ENCODE measurements around the gene SHISA6.

SHISA6 gene

GRCh38 chr17:11539637-11540036 lies 298.6 kb downstream of the SHISA6 start:
- no peak for DNase-seq (ENCODE audit: low spot score)

DNA sequence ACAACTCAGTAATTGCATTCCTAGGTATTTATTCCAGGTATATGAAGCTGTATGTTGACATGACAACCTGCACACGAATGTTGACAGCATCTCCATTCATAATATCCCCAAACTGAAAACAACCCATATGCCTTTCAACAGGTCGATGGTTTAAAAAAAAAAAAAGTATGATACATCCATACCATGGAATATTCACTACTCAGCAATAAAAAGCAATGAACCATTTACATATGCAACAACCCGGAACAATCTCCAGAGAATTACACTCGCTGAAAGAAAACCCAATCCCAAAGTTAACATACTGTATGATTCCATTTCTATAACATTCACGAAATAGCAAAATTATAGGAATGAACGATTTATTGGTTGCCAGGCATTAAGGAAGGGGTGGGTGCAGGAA lies 304.0 kb downstream of the SHISA6 start:
- no peak for DNase-seq (ENCODE audit: low spot score)

DNA sequence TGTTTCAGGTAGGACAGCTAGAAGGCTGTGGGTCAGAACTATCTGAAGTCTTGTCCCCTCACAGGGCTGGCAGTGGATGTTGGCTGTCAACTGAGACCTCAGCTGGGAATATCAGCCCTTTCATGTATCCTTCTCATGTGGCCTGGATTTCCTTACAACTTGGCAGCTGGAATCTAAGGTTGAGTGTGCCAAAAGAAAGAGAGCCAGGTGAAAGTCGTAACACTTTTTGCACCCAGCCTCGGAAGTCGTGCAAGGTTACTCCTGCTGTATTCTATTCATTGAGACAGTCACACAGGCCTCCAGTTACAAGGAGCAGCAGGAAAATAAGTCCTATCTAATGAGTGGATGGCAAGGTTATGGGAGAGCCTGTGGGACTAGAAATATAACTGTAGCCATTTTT lies 304.7 kb downstream of the SHISA6 start:
- DNase-seq (ENCODE audit: low spot score): no peak

DNA sequence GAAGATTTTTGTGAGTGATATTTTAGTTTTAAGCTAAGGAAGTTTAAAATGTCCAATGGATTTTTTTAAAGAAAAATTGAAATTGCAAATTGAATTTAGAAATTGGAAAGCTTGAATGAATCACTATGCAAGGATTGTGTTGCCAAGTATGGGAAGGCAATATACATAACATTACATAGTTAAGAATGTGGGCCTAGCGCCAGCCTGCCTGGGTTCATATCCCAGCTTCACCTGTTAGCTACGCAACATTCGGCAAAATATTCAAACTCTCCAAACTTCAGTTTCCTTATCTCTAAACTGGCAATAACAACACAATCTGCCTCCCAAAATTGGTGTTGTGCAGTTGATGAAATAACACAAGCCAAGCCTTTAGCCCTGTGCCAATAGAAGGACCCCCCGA lies 306.8 kb downstream of the SHISA6 start:
- no peak for DNase-seq (ENCODE audit: low spot score)

- DNase-seq (ENCODE audit: low spot score): no peak
Observed at GRCh38 chr17:11548398-11548797, 307.4 kb downstream of the SHISA6 start.

DNA sequence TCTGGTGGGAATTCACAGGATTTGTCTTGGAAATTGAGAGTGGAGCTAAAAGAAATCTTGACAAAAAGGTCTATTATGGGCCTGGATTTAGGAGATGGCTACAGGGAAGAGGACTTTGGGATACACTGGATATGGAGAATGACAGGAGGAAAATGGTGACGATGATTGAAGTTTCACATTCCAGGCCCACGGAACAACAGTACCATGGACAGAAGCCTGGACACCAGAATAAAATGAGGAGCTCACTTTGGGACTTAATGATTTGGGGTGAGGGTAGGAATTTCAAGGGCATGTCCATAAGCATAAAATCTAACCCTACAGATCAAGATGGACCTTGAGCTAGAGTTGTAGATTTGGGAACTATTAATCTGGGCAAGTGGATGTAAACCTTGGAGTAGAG lies 309.4 kb downstream of the SHISA6 start:
- DNase-seq (ENCODE audit: low spot score): no peak

DNA sequence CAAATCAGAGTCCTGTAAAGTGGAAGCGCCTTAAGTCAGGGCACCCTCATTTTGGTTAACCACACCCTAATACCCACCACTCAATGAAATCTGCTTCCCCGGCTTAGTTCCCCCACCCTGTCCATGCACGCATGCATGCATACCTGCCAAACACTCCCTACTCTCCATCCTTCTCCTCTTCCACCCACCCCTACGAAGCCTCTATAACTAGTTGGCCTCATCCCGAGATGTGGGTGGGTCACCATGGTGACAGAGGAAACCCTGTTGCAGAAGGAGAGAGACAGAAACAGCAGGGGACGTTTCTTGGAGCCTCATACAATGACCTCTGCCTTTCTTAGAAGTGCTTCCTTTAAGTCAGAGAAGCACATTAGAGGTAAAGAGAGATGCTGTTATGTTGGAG lies 310.4 kb downstream of the SHISA6 start:
- DNase-seq (ENCODE audit: low spot score): no peak

GRCh38 chr17:11553135-11553534 lies 312.1 kb downstream of the SHISA6 start:
- no peak for DNase-seq (ENCODE audit: low spot score)

- DNase-seq (ENCODE audit: low spot score): no peak
Observed at GRCh38 chr17:11554042-11554441, 313.0 kb downstream of the SHISA6 start.

DNA sequence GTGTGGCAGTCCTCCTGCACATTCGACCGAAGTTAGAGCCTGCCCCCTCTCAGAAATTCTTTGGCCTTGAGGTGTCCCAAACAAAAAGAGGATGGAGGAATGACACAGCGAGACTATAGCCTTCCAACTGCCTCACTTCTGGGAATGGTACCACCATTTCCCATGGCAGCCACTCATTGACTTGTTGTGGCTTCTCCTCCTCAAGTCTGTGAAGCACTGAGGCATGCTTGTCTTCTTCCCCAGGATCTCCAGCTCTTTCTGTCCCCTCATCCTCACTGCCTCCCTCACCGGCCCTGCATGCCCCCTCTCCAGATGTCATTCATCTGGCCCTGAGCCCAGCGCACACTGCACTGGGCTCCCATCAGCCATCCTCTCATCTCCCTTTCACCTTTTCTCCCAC lies 313.5 kb downstream of the SHISA6 start:
- no peak for DNase-seq (ENCODE audit: low spot score)

DNA sequence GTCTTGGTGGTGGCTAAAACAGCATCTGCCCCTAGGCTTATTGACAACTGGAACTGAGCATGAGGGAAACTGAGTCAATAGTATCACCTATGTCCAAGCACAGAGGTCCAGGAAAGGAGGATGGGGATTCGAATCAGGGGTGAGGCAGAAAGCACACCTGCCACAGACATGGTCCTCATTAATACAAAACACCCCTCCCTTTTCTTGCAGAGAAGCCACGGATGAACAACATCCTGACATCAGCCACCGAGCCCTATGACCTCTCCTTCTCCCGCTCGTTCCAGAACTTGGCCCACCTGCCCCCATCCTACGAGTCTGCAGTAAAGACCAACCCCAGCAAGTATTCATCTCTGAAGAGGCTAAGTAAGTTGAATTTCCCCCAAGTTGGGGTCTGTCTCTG lies 314.5 kb downstream of the SHISA6 start:
- no peak for DNase-seq (ENCODE audit: low spot score)

DNA sequence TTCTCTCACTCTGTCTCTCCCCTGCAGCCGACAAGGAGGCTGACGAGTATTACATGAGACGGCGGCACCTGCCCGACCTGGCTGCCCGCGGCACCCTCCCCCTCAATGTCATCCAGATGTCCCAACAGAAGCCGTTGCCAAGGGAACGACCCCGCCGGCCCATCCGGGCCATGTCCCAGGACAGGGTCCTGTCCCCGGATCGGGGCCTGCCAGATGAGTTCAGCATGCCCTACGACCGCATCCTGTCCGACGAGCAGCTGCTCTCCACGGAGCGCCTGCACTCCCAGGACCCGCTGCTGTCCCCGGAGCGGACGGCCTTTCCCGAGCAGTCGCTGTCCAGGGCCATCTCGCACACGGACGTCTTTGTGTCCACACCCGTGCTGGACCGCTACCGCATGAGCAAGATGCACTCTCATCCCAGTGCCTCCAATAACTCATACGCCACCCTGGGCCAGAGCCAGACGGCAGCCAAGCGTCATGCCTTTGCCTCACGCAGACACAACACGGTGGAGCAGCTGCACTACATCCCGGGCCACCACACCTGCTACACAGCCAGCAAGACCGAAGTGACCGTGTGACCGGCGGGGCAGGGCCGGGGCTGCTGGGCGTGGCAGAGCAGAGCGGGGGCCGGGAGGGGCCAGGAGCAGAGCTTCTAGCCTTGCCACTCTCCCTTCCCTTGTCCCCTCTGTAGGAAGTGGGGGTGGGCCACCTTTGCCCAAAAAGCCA lies 316.9 kb downstream of the SHISA6 start:
- no peak for DNase-seq (ENCODE audit: low spot score)

- no peak for DNase-seq (ENCODE audit: low spot score)
Observed at GRCh38 chr17:11558681-11559234, 317.7 kb downstream of the SHISA6 start.

DNA sequence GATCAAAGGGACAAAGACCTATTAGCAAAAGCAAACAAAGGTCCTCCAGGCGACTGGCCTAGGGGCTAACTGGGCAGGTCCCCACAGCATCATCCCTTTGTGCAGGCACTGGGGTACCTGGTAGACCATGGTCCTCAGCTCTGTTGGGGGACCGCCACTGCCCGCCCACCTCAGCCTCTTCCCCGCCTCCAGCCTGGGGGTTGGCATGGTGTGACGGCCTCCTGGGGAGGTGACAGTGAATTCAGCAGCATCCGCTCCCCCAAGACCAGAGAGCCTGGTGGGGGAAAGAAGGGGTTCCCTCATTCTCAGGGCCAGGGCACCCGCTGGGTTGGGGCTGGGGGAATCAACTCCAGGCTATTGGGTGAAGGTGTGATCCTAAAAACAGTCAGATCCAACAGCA lies 318.6 kb downstream of the SHISA6 start:
- DNase-seq (ENCODE audit: low spot score): no peak

DNA sequence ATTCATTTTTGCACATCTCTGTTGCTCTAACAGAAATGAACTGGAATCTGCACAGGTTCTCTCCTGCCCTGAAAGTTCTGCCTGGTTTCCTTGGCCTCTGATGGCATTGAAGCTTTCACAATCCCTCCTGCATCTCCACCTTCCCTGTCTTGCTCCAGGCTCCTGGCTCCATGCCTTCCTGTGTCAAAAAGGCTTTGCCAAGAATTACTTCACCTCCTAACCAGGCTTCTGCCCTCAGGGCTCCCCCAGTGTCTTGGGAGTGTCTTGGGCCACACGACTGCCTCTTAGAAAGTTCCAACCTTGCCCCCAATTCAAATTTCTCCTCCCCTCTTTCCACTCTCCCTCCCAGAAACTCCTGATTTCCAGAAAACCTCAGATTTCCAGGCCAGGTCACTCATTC lies 320.3 kb downstream of the SHISA6 start:
- DNase-seq (ENCODE audit: low spot score): no peak

GRCh38 chr17:11561702-11562101 lies 320.7 kb downstream of the SHISA6 start:
- DNase-seq (ENCODE audit: low spot score): no peak

GRCh38 chr17:11564589-11565380 lies 323.8 kb downstream of the SHISA6 start:
- no peak for DNase-seq (ENCODE audit: low spot score)

- DNase-seq (ENCODE audit: low spot score): no peak
Observed at GRCh38 chr17:11565591-11565990, 324.6 kb downstream of the SHISA6 start.

DNA sequence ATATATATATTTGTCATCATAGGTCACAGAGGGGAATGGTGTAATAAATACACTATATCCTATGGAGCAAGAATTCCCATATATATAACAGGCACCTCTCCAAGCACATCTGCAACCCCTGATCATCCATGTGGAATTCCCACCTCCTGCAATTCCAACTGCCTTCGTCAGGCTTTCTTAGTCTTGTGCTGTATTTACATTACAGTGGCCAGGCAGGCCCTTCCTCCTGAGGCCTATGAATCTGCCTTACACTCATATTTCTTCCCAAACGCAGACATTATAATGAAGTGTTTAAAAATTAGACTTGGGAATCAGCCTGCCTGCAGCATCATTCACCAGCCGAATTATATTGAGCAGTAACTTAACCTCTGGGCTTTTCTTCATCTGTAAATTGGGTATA lies 338.0 kb downstream of the SHISA6 start:
- DNase-seq (ENCODE audit: low spot score): no peak

- DNase-seq (ENCODE audit: low spot score): no peak
Observed at GRCh38 chr17:11580677-11581076, 339.7 kb downstream of the SHISA6 start.

DNA sequence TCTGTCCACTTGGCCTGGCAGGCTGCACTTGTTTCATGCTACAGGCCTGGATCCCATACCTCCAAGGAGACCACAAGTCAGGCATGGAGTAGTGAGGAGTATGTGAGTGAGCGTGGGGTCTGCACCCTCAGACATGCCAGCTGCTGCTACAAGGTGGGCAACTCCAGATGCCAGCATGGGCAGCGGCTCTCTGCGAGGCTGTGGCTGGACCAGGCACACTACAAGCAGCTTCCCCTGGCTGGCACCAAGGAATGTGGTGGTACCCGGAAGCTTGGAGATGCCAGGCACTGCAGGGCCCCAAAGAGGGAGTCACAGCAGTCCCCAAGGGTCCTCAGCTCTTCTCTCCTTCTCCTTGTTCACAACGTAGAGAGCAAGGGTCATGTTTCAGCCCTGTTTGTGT lies 341.2 kb downstream of the SHISA6 start:
- DNase-seq (ENCODE audit: low spot score): no peak

DNA sequence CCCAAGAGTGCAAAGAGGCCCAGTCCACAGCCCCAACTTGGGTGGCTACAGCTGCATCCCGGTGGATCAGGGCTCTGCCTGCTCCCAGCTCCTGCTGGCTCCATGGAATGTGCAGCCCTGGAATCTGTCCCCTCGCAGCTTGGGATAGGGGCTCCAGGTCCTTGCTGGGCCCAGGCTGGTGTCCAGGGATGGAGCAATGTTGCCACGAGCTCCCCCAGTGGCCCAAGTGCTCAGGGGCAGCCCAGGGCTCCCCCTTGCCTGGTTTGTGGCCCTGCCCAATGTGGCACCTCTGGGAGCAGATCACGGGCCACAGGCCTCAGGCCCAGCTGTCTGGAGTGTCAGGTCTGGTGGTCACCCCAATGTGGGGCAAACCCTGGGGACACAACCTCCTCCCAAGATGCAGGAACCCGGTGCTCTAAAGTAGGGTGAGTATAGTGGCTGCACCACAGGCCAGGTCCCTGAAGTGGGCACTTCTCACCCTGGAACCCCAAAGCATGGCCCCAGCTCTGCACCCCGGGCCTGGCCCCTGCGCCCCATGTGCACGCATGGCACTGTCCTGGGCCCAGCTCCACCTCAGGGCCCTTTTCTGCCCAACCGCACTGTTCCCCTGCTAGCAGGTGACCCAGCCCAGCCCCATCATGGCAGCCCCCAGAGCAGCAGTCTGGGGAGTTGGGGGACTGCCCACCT lies 342.4 kb downstream of the SHISA6 start:
- no peak for DNase-seq (ENCODE audit: low spot score)

DNA sequence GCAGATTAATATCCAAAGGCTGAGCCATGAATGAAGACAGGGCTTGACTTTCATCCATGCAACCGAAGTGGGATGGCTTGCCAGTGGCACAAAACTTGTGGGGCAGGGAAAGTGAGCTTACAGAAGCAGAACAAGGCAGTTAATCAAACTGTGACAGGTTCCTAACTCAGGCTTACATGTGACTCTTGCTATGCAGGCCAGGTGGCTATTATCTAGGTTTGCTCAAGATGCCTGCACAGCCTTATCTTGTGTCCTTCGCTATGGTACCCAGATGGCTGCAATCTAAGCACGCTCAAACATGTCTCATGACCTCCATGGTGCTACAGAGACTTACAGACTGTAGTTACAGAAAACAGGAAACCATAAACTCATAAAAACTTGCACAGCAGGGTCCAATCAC lies 348.7 kb downstream of the SHISA6 start:
- DNase-seq (ENCODE audit: low spot score): no peak
